Measurements from ENCODE around the gene SLCO2A1.

Gene SLCO2A1

DNA sequence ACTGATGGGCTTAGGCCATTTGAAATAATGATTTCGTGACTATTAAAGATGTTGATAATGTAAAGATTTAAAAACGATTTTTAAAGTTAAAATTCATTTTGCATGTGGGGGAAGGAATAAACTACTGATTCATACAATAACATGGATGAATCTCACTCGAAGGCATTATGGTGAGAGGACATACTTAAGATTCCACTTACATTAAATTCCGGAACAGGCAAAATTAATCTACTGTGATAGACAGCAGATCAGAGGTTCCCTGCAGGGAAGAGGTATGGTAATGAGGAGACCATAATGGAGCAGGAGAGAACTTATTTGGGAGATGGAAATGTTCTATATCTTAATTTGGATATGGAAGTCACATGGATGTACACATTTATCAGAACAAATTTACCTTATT is 105.7 kb downstream of the SLCO2A1 start:
- Histone ChIP-seq H3K36me3 (ENCODE audit: low read length) (no peaks in the 10 kb centered on the region), H3K9ac (ENCODE audit: low read length) (no peak overlapping the region), H2AFZ (ENCODE audit: low read depth, low read length, severe bottlenecking) (no peak overlapping the region), H3F3A (ENCODE audit: insufficient read depth) (no peaks in the 10 kb centered on the region), H3K9me3 (ENCODE audit: insufficient read depth, low read length) (no peaks in the 10 kb centered on the region), H3K4me3 (ENCODE audit: insufficient read depth, low read length, poor library complexity, severe bottlenecking) (no peak overlapping the region), H4K20me1 (ENCODE audit: low read depth, low read length) (no peaks in the 10 kb centered on the region), H3K27ac (ENCODE audit: low read depth, low read length) (no peak overlapping the region), H3K79me2 (ENCODE audit: insufficient read depth, low read length) (no peaks in the 10 kb centered on the region), H3K9me2 (replicated peaks; ENCODE audit: insufficient read depth, low read length) (no peaks in the 10 kb centered on the region), H3K27me3 (ENCODE audit: low read length) (no peaks in the 10 kb centered on the region), H3K4me2 (ENCODE audit: low read depth, low read length, poor library complexity, severe bottlenecking) (no peak overlapping the region)
- no peak for TF ChIP-seq EZH2phosphoT487 (conservative IDR thresholded peaks at IDR 0.05; ENCODE audit: low read length)
- TF ChIP-seq, protein P1, sequence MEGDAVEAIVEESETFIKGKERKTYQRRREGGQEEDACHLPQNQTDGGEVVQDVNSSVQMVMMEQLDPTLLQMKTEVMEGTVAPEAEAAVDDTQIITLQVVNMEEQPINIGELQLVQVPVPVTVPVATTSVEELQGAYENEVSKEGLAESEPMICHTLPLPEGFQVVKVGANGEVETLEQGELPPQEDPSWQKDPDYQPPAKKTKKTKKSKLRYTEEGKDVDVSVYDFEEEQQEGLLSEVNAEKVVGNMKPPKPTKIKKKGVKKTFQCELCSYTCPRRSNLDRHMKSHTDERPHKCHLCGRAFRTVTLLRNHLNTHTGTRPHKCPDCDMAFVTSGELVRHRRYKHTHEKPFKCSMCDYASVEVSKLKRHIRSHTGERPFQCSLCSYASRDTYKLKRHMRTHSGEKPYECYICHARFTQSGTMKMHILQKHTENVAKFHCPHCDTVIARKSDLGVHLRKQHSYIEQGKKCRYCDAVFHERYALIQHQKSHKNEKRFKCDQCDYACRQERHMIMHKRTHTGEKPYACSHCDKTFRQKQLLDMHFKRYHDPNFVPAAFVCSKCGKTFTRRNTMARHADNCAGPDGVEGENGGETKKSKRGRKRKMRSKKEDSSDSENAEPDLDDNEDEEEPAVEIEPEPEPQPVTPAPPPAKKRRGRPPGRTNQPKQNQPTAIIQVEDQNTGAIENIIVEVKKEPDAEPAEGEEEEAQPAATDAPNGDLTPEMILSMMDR (IDR thresholded peaks at IDR 0.05; ENCODE audit: insufficient read depth, low read length, poor library complexity, severe bottlenecking) = no peak

DNA sequence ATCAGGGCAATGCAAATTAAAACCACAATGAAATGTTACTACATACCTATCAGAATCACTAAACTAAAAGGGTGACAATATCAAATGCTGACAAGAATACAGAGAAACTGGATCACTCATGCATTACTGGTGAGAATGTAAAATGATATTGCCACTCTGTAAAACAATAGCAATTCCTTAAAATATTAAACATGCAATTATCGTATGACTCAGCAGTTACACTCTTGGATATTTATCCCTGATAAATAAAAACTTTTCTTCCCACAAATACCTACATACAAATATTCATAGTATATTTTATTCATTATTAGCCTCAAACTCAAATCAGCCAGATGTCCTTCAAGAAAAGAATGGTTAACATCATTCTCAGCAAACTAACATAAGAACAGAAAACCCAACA is 108.1 kb downstream of the SLCO2A1 start:
- H3K36me3 ChIP-seq (ENCODE audit: low read length) = no peaks in the 10 kb centered on the region
- H2AFZ ChIP-seq (ENCODE audit: low read depth, low read length, severe bottlenecking) = no peak overlapping the region
- no peaks in the 10 kb centered on the region for H3K27me3 ChIP-seq (ENCODE audit: low read length)
- H3K9ac ChIP-seq (ENCODE audit: low read length) = no peak overlapping the region
- no peaks in the 10 kb centered on the region for H4K20me1 ChIP-seq (ENCODE audit: low read depth, low read length)
- TF ChIP-seq EZH2phosphoT487 (conservative IDR thresholded peaks at IDR 0.05; ENCODE audit: low read length) = no peak
- TF ChIP-seq, protein P1 (IDR thresholded peaks at IDR 0.05; ENCODE audit: insufficient read depth, low read length, poor library complexity, severe bottlenecking) = no peak
- no peak overlapping the region for H3K27ac ChIP-seq (ENCODE audit: low read depth, low read length)
- H3K79me2 ChIP-seq (ENCODE audit: insufficient read depth, low read length) = no peaks in the 10 kb centered on the region
- H3K4me3 ChIP-seq (ENCODE audit: insufficient read depth, low read length, poor library complexity, severe bottlenecking) = no peak overlapping the region
- H3K4me2 ChIP-seq (ENCODE audit: low read depth, low read length, poor library complexity, severe bottlenecking) = no peak overlapping the region
- no peaks in the 10 kb centered on the region for H3K9me3 ChIP-seq (ENCODE audit: insufficient read depth, low read length)
- no peaks in the 10 kb centered on the region for H3K9me2 ChIP-seq (replicated peaks; ENCODE audit: insufficient read depth, low read length)
- no peaks in the 10 kb centered on the region for H3F3A ChIP-seq (ENCODE audit: insufficient read depth)

DNA sequence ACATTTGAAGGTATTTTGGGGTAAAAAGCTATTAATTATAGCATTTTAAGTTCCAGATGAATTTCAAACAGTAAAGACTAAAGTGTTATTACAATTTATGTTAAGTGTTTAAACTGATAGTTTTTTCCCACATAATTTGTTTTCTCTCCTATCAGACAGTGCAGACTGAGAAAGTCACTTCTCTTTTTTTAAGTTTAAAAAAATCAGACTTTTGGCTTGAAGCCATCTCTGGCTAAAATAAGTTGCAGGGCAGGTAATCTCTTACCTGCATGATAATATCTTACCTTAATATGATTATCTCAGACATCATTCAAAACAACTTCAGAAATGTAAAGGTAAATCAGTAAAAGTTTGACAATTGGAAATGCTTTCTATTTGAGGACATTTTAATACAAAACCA is 112.6 kb downstream of the SLCO2A1 start:
- no peaks in the 10 kb centered on the region for H4K20me1 ChIP-seq (ENCODE audit: low read depth, low read length)
- no peak overlapping the region for H3K9ac ChIP-seq (ENCODE audit: low read length)
- no peaks in the 10 kb centered on the region for H3K27me3 ChIP-seq (ENCODE audit: low read length)
- H3K36me3 ChIP-seq (ENCODE audit: low read length) = no peaks in the 10 kb centered on the region
- H3K79me2 ChIP-seq (ENCODE audit: insufficient read depth, low read length) = no peaks in the 10 kb centered on the region
- H3F3A ChIP-seq (ENCODE audit: insufficient read depth) = no peaks in the 10 kb centered on the region
- H3K9me3 ChIP-seq (ENCODE audit: insufficient read depth, low read length) = no peaks in the 10 kb centered on the region
- H3K9me2 ChIP-seq (replicated peaks; ENCODE audit: insufficient read depth, low read length) = no peaks in the 10 kb centered on the region
- no peak overlapping the region for H3K4me3 ChIP-seq (ENCODE audit: insufficient read depth, low read length, poor library complexity, severe bottlenecking)
- H3K4me2 ChIP-seq (ENCODE audit: low read depth, low read length, poor library complexity, severe bottlenecking) = no peak overlapping the region
- TF ChIP-seq, protein P1 (IDR thresholded peaks at IDR 0.05; ENCODE audit: insufficient read depth, low read length, poor library complexity, severe bottlenecking) = no peak
- no peak for TF ChIP-seq EZH2phosphoT487 (conservative IDR thresholded peaks at IDR 0.05; ENCODE audit: low read length)
- no peak overlapping the region for H2AFZ ChIP-seq (ENCODE audit: low read depth, low read length, severe bottlenecking)
- H3K27ac ChIP-seq (ENCODE audit: low read depth, low read length) = no peak overlapping the region

Data from SU-DHL-6 (cell line).